Measurements from ENCODE around the gene MARK4.
"Not testable (repeated sequence)": the region's sequence is repeated elsewhere in the genome, so short reads cannot be mapped to it uniquely, and the experiment has no call there.

MARK4 gene

GRCh38 chr19:45307361-45307760 lies 56.3 kb downstream of the MARK4 start:
- no peak for DNase-seq (ENCODE audit: low read depth, low spot score)
- no peaks in the 10 kb centered on the region for H3K9me3 ChIP-seq (ENCODE audit: low read depth, low read length)
- no peak overlapping the region for H3K27ac ChIP-seq
- no peak overlapping the region for H3K4me3 ChIP-seq
- H3K36me3 ChIP-seq (ENCODE audit: insufficient read depth, low read length), result no peaks in the 10 kb centered on the region
- H3K9ac ChIP-seq (ENCODE audit: insufficient read length), result no peak overlapping the region
- TF ChIP-seq POLR2AphosphoS5 (IDR thresholded peaks at IDR 0.05; ENCODE audit: borderline replicate concordance, low read depth, low read length), result no peak
- TF ChIP-seq FOXP2 (optimal IDR thresholded peaks at IDR 0.05; ENCODE audit: control extremely low read depth, extremely low read length, insufficient read depth), result no peak
- no peak for TF ChIP-seq EZH2 (IDR thresholded peaks at IDR 0.05)

DNA sequence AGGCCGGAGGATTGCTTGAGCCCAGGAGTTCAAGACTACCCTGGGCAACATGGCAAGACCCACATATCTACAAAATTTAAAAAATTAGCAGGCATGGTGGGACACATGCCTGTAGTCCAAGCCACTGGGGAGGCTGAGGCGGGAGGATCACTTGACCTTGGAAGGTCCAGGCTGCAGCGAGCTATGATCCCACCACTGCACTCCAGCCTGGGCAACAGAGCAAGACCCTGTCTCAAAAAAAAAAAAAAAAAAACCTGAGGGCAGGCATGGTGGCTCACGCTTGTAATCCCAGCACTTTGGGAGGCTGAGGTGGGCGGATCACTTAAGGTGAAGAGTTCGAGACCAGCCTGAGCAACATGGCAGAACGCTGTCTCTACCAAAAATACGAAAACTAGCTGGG lies 58.3 kb downstream of the MARK4 start:
- not testable (repeated sequence) for H3K9me3 ChIP-seq (ENCODE audit: low read depth, low read length); H3K4me3 ChIP-seq; H3K9ac ChIP-seq (ENCODE audit: insufficient read length); DNase-seq (ENCODE audit: low read depth, low spot score); H3K27ac ChIP-seq; H3K36me3 ChIP-seq (ENCODE audit: insufficient read depth, low read length)

- H3K4me3 ChIP-seq, result no peak overlapping the region
- H3K9ac ChIP-seq (ENCODE audit: insufficient read length), result no peak overlapping the region
- H3K36me3 ChIP-seq (ENCODE audit: insufficient read depth, low read length), result no peaks in the 10 kb centered on the region
- H3K9me3 ChIP-seq (ENCODE audit: low read depth, low read length), result no peaks in the 10 kb centered on the region
- H3K27ac ChIP-seq, result no peak overlapping the region
- no peak for TF ChIP-seq FOXP2 (optimal IDR thresholded peaks at IDR 0.05; ENCODE audit: control extremely low read depth, extremely low read length, insufficient read depth)
- TF ChIP-seq POLR2AphosphoS5 (IDR thresholded peaks at IDR 0.05; ENCODE audit: borderline replicate concordance, low read depth, low read length), result no peak
- TF ChIP-seq EZH2 (IDR thresholded peaks at IDR 0.05), result no peak
- no peak for DNase-seq (ENCODE audit: low read depth, low spot score)
Measured at GRCh38 chr19:45311621-45312020, 60.5 kb downstream of the MARK4 start.

GRCh38 chr19:45312285-45312684 lies 61.2 kb downstream of the MARK4 start:
- H3K27ac ChIP-seq; H3K9ac ChIP-seq (ENCODE audit: insufficient read length); H3K36me3 ChIP-seq (ENCODE audit: insufficient read depth, low read length); H3K9me3 ChIP-seq (ENCODE audit: low read depth, low read length); DNase-seq (ENCODE audit: low read depth, low spot score); H3K4me3 ChIP-seq: not testable (repeated sequence)

DNA sequence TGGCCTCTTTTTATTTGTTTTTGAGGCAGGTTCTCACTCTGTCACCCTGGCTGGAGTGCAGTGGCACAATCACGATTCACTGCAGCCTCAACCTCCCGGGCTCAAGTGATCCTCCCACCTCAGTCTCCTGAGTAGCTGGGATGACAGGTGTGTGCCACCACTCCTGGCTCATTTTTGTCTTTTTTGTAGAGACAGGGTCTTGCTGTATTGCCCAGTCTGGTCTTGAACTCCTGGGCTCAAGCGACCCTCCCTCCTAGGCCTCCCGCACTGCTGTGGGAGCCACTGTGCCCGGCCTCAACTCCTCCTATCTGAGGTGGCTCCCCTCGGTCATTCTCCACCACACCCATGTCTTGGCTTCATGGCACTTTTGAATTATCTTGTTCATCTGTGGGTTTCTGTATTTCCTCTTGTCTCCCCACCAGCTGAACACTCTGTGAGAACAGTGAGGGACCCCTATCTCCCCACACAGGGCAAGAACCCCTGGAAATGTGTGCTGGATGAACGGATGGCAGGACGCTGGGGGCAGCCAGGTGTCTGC lies 63.7 kb downstream of the MARK4 start:
- TF ChIP-seq EZH2 (IDR thresholded peaks at IDR 0.05), result no peak
- no peak for TF ChIP-seq FOXP2 (optimal IDR thresholded peaks at IDR 0.05; ENCODE audit: control extremely low read depth, extremely low read length, insufficient read depth)
- TF ChIP-seq POLR2AphosphoS5 (IDR thresholded peaks at IDR 0.05; ENCODE audit: borderline replicate concordance, low read depth, low read length), result no peak
- no peak overlapping the region for H3K9ac ChIP-seq (ENCODE audit: insufficient read length)
- H3K36me3 ChIP-seq (ENCODE audit: insufficient read depth, low read length), result no peaks in the 10 kb centered on the region
- H3K27ac ChIP-seq, result no peak overlapping the region
- no peak for DNase-seq (ENCODE audit: low read depth, low spot score)
- no peak overlapping the region for H3K4me3 ChIP-seq
- no peaks in the 10 kb centered on the region for H3K9me3 ChIP-seq (ENCODE audit: low read depth, low read length)

- Histone ChIP-seq H3K9ac (ENCODE audit: insufficient read length) (no peak overlapping the region), H3K9me3 (ENCODE audit: low read depth, low read length) (no peaks in the 10 kb centered on the region)
- no peak for DNase-seq (ENCODE audit: low read depth, low spot score)
Measured at GRCh38 chr19:45315304-45315703, 64.2 kb downstream of the MARK4 start.

GRCh38 chr19:45320997-45321775 lies 70.1 kb downstream of the MARK4 start:
- H3K36me3 ChIP-seq (ENCODE audit: insufficient read depth, low read length), result no peaks in the 10 kb centered on the region
- DNase-seq (ENCODE audit: low read depth, low spot score), result no peak
- no peak overlapping the region for H3K27ac ChIP-seq
- H3K4me3 ChIP-seq, result no peak overlapping the region
- no peak overlapping the region for H3K9ac ChIP-seq (ENCODE audit: insufficient read length)
- no peaks in the 10 kb centered on the region for H3K9me3 ChIP-seq (ENCODE audit: low read depth, low read length)
- TF ChIP-seq FOXP2 (optimal IDR thresholded peaks at IDR 0.05; ENCODE audit: control extremely low read depth, extremely low read length, insufficient read depth), result no peak
- TF ChIP-seq POLR2AphosphoS5 (IDR thresholded peaks at IDR 0.05; ENCODE audit: borderline replicate concordance, low read depth, low read length), result no peak
- no peak for TF ChIP-seq EZH2 (IDR thresholded peaks at IDR 0.05)

More at GRCh38 chr19:45315304-45315703, 64.2 kb downstream of the MARK4 start:
- Histone ChIP-seq H3K36me3 (ENCODE audit: insufficient read depth, low read length) (no peaks in the 10 kb centered on the region), H3K27ac (no peak overlapping the region), H3K4me3 (no peak overlapping the region)
- no peak for TF ChIP-seq FOXP2 (optimal IDR thresholded peaks at IDR 0.05; ENCODE audit: control extremely low read depth, extremely low read length, insufficient read depth)
- TF ChIP-seq EZH2 (IDR thresholded peaks at IDR 0.05), result no peak
- TF ChIP-seq POLR2AphosphoS5 (IDR thresholded peaks at IDR 0.05; ENCODE audit: borderline replicate concordance, low read depth, low read length), result no peak

DNA sequence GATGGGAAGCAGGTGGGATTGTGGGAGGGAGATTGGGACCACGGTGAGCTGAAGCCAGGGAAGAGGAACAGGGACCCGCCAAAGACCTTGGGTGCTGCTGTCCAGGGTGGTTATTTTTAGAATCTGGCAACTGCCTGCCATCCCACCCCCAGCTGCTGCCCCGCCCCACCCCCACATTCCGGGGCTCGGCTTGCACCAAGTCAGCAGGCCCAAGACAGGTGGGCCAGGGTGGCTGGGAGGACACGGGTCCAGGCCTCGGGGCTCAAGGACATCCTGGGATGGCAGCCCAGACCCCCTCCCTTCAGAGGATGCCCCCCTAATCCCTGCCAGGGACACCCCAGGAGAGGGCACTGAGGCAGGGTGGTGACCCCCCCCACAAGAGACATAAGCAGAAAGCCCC lies 70.8 kb downstream of the MARK4 start:
- H3K4me3 ChIP-seq, result no peak overlapping the region
- no peak for TF ChIP-seq POLR2AphosphoS5 (IDR thresholded peaks at IDR 0.05; ENCODE audit: borderline replicate concordance, low read depth, low read length)
- TF ChIP-seq EZH2 (IDR thresholded peaks at IDR 0.05), result no peak
- TF ChIP-seq FOXP2 (optimal IDR thresholded peaks at IDR 0.05; ENCODE audit: control extremely low read depth, extremely low read length, insufficient read depth), result no peak
- H3K27ac ChIP-seq, result no peak overlapping the region
- H3K9ac ChIP-seq (ENCODE audit: insufficient read length), result no peak overlapping the region
- no peaks in the 10 kb centered on the region for H3K9me3 ChIP-seq (ENCODE audit: low read depth, low read length)
- no peak for DNase-seq (ENCODE audit: low read depth, low spot score)
- no peaks in the 10 kb centered on the region for H3K36me3 ChIP-seq (ENCODE audit: insufficient read depth, low read length)

DNA sequence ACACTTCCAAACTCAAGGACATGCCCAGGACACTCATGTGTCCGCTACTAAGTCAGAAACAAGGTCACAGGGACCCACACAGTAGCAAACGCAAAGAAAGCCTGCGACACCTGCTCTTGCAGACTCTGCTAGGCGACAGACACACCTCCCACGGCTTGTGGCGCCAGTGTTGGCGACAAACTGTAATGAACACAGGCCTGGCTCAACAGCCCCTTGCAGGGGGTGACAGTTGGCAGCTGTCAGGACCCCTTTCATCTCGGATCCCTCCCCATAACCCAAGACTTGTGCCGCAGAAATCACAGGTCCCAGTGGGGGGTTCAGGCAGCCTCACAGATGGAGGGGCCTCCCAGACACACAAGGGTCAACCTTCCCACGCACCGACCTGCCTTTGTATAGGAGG lies 71.2 kb downstream of the MARK4 start:
- H3K36me3 ChIP-seq (ENCODE audit: insufficient read depth, low read length), result no peaks in the 10 kb centered on the region
- H3K27ac ChIP-seq, result no peak overlapping the region
- no peak for DNase-seq (ENCODE audit: low read depth, low spot score)
- no peak overlapping the region for H3K9ac ChIP-seq (ENCODE audit: insufficient read length)
- no peak for TF ChIP-seq FOXP2 (optimal IDR thresholded peaks at IDR 0.05; ENCODE audit: control extremely low read depth, extremely low read length, insufficient read depth)
- no peak for TF ChIP-seq EZH2 (IDR thresholded peaks at IDR 0.05)
- TF ChIP-seq POLR2AphosphoS5 (IDR thresholded peaks at IDR 0.05; ENCODE audit: borderline replicate concordance, low read depth, low read length), result no peak
- no peaks in the 10 kb centered on the region for H3K9me3 ChIP-seq (ENCODE audit: low read depth, low read length)
- no peak overlapping the region for H3K4me3 ChIP-seq
